WTC11 (cell line): ENCODE results near the gene SLITRK3.

ENCODE experiments used
- AR ChIP-seq: fragments of 250-450 bp; sonication (Bioruptor Pico); IDR thresholded peaks from 2 replicates; pipeline ENCODE4 v1.9.0; 2021; ENCODE audit warnings: mild to moderate bottlenecking
- ATF1 ChIP-seq: sonication (generic); formaldehyde crosslinking; IDR thresholded peaks from 2 replicates; pipeline ENCODE4 v1.8.1; 2023; ENCODE audit warnings: mild to moderate bottlenecking, moderate library complexity, missing genetic modification reagents
- ATF3 ChIP-seq: sonication (generic); formaldehyde crosslinking; conservative IDR thresholded peaks from 2 replicates; pipeline ENCODE4 v1.8.1; 2022; ENCODE audit warnings: mild to moderate bottlenecking, missing genetic modification reagents
- ATF6 ChIP-seq: sonication (generic); formaldehyde crosslinking; IDR thresholded peaks from 2 replicates; pipeline ENCODE4 v1.8.1; 2023; ENCODE audit warnings: mild to moderate bottlenecking, missing genetic modification reagents
- CREB1 ChIP-seq: sonication (generic); formaldehyde crosslinking; IDR thresholded peaks from 2 replicates; pipeline ENCODE4 v1.8.0; 2023; ENCODE audit warnings: mild to moderate bottlenecking, missing genetic modification reagents
- CTCF ChIP-seq: fragments of 200-600 bp; IDR thresholded peaks from 2 replicates; pipeline ENCODE4 v1.8.0; 2022; ENCODE audit warnings: antibody characterized with exemption
- E2F4 ChIP-seq: sonication (generic); formaldehyde crosslinking; IDR thresholded peaks from 2 replicates; pipeline ENCODE4 v1.8.1; 2022; ENCODE audit warnings: low read depth, mild to moderate bottlenecking, moderate library complexity, missing genetic modification reagents, borderline replicate concordance
- JAZF1 ChIP-seq: fragments of 250-450 bp; sonication (Bioruptor Pico); IDR thresholded peaks from 2 replicates; pipeline ENCODE4 v1.9.0; 2021; ENCODE audit warnings: moderate library complexity, mild to moderate bottlenecking, inconsistent platforms
- NR1H2 ChIP-seq: sonication (generic); formaldehyde crosslinking; IDR thresholded peaks from 2 replicates; pipeline ENCODE4 v1.9.0; 2021; ENCODE audit warnings: mild to moderate bottlenecking, moderate library complexity, missing genetic modification reagents
- NR3C1 ChIP-seq: sonication (generic); formaldehyde crosslinking; conservative IDR thresholded peaks from 2 replicates; pipeline ENCODE4 v1.8.1; 2023; ENCODE audit warnings: low read depth, mild to moderate bottlenecking, missing genetic modification reagents
- PREB ChIP-seq: sonication (generic); formaldehyde crosslinking; IDR thresholded peaks from 2 replicates; pipeline ENCODE4 v1.8.1; 2022; ENCODE audit warnings: mild to moderate bottlenecking, missing genetic modification reagents, moderate library complexity, borderline replicate concordance
- SMAD4 ChIP-seq: sonication (generic); formaldehyde crosslinking; IDR thresholded peaks from 2 replicates; pipeline ENCODE4 v1.8.0; 2022; ENCODE audit warnings: mild to moderate bottlenecking, missing genetic modification reagents
- TCF7 ChIP-seq: sonication (generic); formaldehyde crosslinking; IDR thresholded peaks from 2 replicates; pipeline ENCODE4 v1.8.0; 2022; ENCODE audit warnings: mild to moderate bottlenecking, low read depth, missing genetic modification reagents, moderate library complexity
- ZNF219 ChIP-seq: sonication (generic); formaldehyde crosslinking; IDR thresholded peaks from 2 replicates; pipeline ENCODE4 v1.8.0; 2023; ENCODE audit warnings: missing genetic modification reagents, mild to moderate bottlenecking, borderline replicate concordance

GRCh38 chr3:165188452-165188851 is 7.7 kb downstream of the SLITRK3 start:
- no peak for TF ChIP-seq JAZF1 (CRISPR knock-in tag)
- no peak for TF ChIP-seq PREB
- TF ChIP-seq CTCF = no peak
- no peak for TF ChIP-seq E2F4 (CRISPR knock-in tag)
- TF ChIP-seq ATF1 (CRISPR knock-in tag) = no peak
- TF ChIP-seq TCF7 (CRISPR knock-in tag) = no peak
- TF ChIP-seq ATF6 (CRISPR knock-in tag) = no peak
- TF ChIP-seq ZNF219 (CRISPR knock-in tag) = no peak
- no peak for TF ChIP-seq AR (CRISPR knock-in tag)
- no peak for TF ChIP-seq CREB1
- TF ChIP-seq SMAD4 (CRISPR knock-in tag) = no peak
- no peak for TF ChIP-seq NR3C1
- TF ChIP-seq NR1H2 = no peak
- TF ChIP-seq ATF3 (CRISPR knock-in tag) = no peak
